HEK293 (cell line): Measurements from ENCODE around the gene MYORG.

ENCODE experiments used
- CTCF ChIA-PET: fragments of 350-600 bp; formaldehyde crosslinking; extraction: SDS; loops from one replicate; lab custom pipeline; 2021; ENCODE audit warnings: antibody characterized with exemption; lab: Yijun Ruan, JAX
- POLR2A ChIA-PET: fragments of 300-600 bp; formaldehyde crosslinking; extraction: SDS; loops from one replicate; lab custom pipeline; 2020; ENCODE audit warnings: antibody characterized with exemption, inconsistent platforms; lab: Yijun Ruan, JAX
- H3K27ac ChIP-seq: fragments of 200-500 bp; sonication (Bioruptor generic); 2 replicates; pipeline ENCODE4 v1.5.1; 2014; ENCODE audit warnings: low read depth, low read length, control low read depth, inconsistent platforms; ENCODE audit errors: extremely low read depth
- H3K36me3 ChIP-seq, 2 experiments: fragments of 200-500 bp in 1 of 2; sonication (Bioruptor generic) in 1 of 2; 1 replicate in 1 of 2; 2 replicates in 1 of 2; pipeline ENCODE4 v1.5.1; 2014 to 2017; ENCODE audit warnings: inconsistent platforms in 2 of 2, low read length in 2 of 2; ENCODE audit not compliant: control insufficient read depth in 2 of 2, insufficient read depth in 1 of 2
- H3K4me1 ChIP-seq: fragments of 200-500 bp; sonication (Bioruptor generic); 2 replicates; pipeline ENCODE4 v1.5.1; 2014; ENCODE audit warnings: mild to moderate bottlenecking, low read length, inconsistent platforms; ENCODE audit not compliant: control insufficient read depth, insufficient read depth
- H3K4me3 ChIP-seq: 2 replicates; pipeline ENCODE4 v1.5.1; 2011; ENCODE audit warnings: low read depth, mild to moderate bottlenecking, control low read depth, low read length, moderate library complexity
- H3K9me3 ChIP-seq: fragments of 200-500 bp; sonication (Bioruptor generic); 2 replicates; pipeline ENCODE4 v1.5.1; 2014; ENCODE audit warnings: low read depth, low read length, inconsistent platforms; ENCODE audit not compliant: control insufficient read depth, insufficient read depth
- EGR2 ChIP-seq: fragments of 450-650 bp; formaldehyde crosslinking; IDR thresholded peaks from 2 replicates; pipeline ENCODE4 v1.5.1; 2016; ENCODE audit warnings: low read depth, missing biosample characterization, missing genetic modification characterization
- FEZF1 ChIP-seq: fragments of 450-650 bp; formaldehyde crosslinking; IDR thresholded peaks from 2 replicates; pipeline ENCODE4 v1.5.1; 2016; ENCODE audit warnings: missing biosample characterization, missing genetic modification characterization
- GLIS1 ChIP-seq: fragments of 450-650 bp; formaldehyde crosslinking; IDR thresholded peaks from 2 replicates; pipeline ENCODE4 v1.5.1; 2016; ENCODE audit warnings: missing biosample characterization, missing genetic modification characterization
- HOXC10 ChIP-seq: sonication (generic); formaldehyde crosslinking; IDR thresholded peaks from 2 replicates; pipeline ENCODE4 v1.8.1; 2023; ENCODE audit warnings: mild to moderate bottlenecking, missing genetic modification reagents
- SCRT1 ChIP-seq: fragments of 450-650 bp; formaldehyde crosslinking; IDR thresholded peaks from 2 replicates; pipeline ENCODE4 v1.5.1; 2016; ENCODE audit warnings: missing biosample characterization, missing genetic modification characterization, borderline replicate concordance
- SCRT2 ChIP-seq: fragments of 450-650 bp; formaldehyde crosslinking; IDR thresholded peaks from 2 replicates; pipeline ENCODE4 v1.5.1; 2016; ENCODE audit warnings: missing biosample characterization, missing genetic modification characterization
- ZBTB7A ChIP-seq: fragments of 450-650 bp; formaldehyde crosslinking; IDR thresholded peaks from 2 replicates; pipeline ENCODE4 v1.5.1; 2016; ENCODE audit warnings: low read depth, missing biosample characterization, missing genetic modification characterization
- ZFHX2 ChIP-seq: fragments of 450-650 bp; formaldehyde crosslinking; conservative IDR thresholded peaks from 2 replicates; pipeline ENCODE4 v1.5.1; 2016; ENCODE audit warnings: missing biosample characterization, missing genetic modification characterization
- ZFP69B ChIP-seq: fragments of 450-650 bp; formaldehyde crosslinking; IDR thresholded peaks from 2 replicates; pipeline ENCODE4 v1.5.1; 2016; ENCODE audit warnings: missing biosample characterization, missing genetic modification characterization
- ZNF112 ChIP-seq: fragments of 450-650 bp; formaldehyde crosslinking; IDR thresholded peaks from 2 replicates; pipeline ENCODE4 v1.5.0; 2017; ENCODE audit warnings: missing biosample characterization, missing genetic modification characterization
- ZNF114 ChIP-seq: fragments of 450-650 bp; formaldehyde crosslinking; IDR thresholded peaks from 2 replicates; pipeline ENCODE4 v1.5.0; 2017; ENCODE audit warnings: missing biosample characterization, missing genetic modification characterization
- ZNF138 ChIP-seq: fragments of 450-650 bp; formaldehyde crosslinking; IDR thresholded peaks from 2 replicates; pipeline ENCODE4 v1.5.1; 2016; ENCODE audit warnings: missing biosample characterization, missing genetic modification characterization, borderline replicate concordance
- ZNF146 ChIP-seq: fragments of 450-650 bp; formaldehyde crosslinking; IDR thresholded peaks from 2 replicates; pipeline ENCODE4 v1.5.1; 2016; ENCODE audit warnings: missing biosample characterization, missing genetic modification characterization
- ZNF169 ChIP-seq: fragments of 450-650 bp; formaldehyde crosslinking; IDR thresholded peaks from 2 replicates; pipeline ENCODE4 v1.5.1; 2016; ENCODE audit warnings: missing biosample characterization, missing genetic modification characterization
- ZNF184 ChIP-seq: fragments of 450-650 bp; IDR thresholded peaks from 2 replicates; pipeline ENCODE4 v1.5.1; 2018; ENCODE audit warnings: missing biosample characterization, mild to moderate bottlenecking, missing genetic modification characterization
- ZNF202 ChIP-seq: fragments of 450-650 bp; formaldehyde crosslinking; IDR thresholded peaks from 2 replicates; pipeline ENCODE4 v1.5.1; 2016; ENCODE audit warnings: missing biosample characterization, missing genetic modification characterization, borderline replicate concordance
- ZNF266 ChIP-seq: fragments of 450-650 bp; formaldehyde crosslinking; IDR thresholded peaks from 2 replicates; pipeline ENCODE4 v1.5.1; 2016; ENCODE audit warnings: missing biosample characterization, missing genetic modification characterization, low read depth
- ZNF626 ChIP-seq: fragments of 450-650 bp; sonication (Bioruptor Pico); formaldehyde crosslinking; IDR thresholded peaks from 2 replicates; pipeline ENCODE4 v1.5.1; 2018; ENCODE audit warnings: missing biosample characterization, missing genetic modification characterization, inconsistent platforms
- ZNF658 ChIP-seq: fragments of 450-650 bp; formaldehyde crosslinking; IDR thresholded peaks from 2 replicates; pipeline ENCODE4; 2016; ENCODE audit warnings: missing biosample characterization, missing genetic modification characterization
- ZNF664 ChIP-seq: fragments of 450-650 bp; formaldehyde crosslinking; IDR thresholded peaks from 2 replicates; pipeline ENCODE4 v1.5.1; 2016; ENCODE audit warnings: missing biosample characterization, missing genetic modification characterization
- ZNF768 ChIP-seq: fragments of 450-650 bp; formaldehyde crosslinking; IDR thresholded peaks from 2 replicates; pipeline ENCODE4 v1.5.1; 2018; ENCODE audit warnings: missing biosample characterization, mild to moderate bottlenecking, missing genetic modification characterization
- ZNF837 ChIP-seq: fragments of 450-650 bp; formaldehyde crosslinking; IDR thresholded peaks from 2 replicates; pipeline ENCODE4 v1.5.1; 2016; ENCODE audit warnings: missing biosample characterization, missing genetic modification characterization
- ZXDB ChIP-seq: fragments of 450-650 bp; formaldehyde crosslinking; IDR thresholded peaks from 2 replicates; pipeline ENCODE4 v1.5.1; 2016; ENCODE audit warnings: missing biosample characterization, missing genetic modification characterization
- TF ChIP-seq, protein P1 (sequence below): fragments of 450-650 bp; formaldehyde crosslinking; IDR thresholded peaks from 2 replicates; pipeline ENCODE4 v1.5.1; 2017; ENCODE audit warnings: missing biosample characterization, missing genetic modification characterization
- TF ChIP-seq, protein P2 (sequence below): fragments of 450-650 bp; formaldehyde crosslinking; IDR thresholded peaks from 2 replicates; pipeline ENCODE4 v1.5.1; 2016; ENCODE audit warnings: missing biosample characterization, missing genetic modification characterization
- TF ChIP-seq, protein P3 (sequence below): fragments of 450-650 bp; formaldehyde crosslinking; IDR thresholded peaks from 2 replicates; pipeline ENCODE4 v1.5.1; 2017; ENCODE audit warnings: missing biosample characterization, missing genetic modification characterization

MYORG gene

DNA sequence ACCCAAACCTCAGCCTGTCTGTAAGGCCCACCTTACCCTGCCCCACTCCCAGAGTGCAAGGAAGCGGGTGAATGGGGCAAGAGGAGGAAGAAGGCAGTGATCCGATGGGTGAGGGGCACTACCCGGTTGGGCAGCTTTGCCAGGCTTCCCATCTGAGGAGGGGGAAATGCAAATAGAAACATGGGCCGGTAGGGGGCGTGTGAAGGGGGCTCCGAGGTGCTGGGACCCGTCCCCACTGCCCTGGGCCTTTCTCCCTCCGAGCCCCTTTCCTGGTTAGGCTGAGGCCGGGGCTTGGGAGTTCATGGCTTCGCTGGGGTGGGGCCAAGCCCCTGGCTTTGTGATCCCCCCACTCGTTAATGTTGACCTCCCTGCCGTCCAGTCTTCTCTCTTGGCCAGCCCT lies 23.6 kb upstream of the MYORG start:
- TF ChIP-seq, protein P1, sequence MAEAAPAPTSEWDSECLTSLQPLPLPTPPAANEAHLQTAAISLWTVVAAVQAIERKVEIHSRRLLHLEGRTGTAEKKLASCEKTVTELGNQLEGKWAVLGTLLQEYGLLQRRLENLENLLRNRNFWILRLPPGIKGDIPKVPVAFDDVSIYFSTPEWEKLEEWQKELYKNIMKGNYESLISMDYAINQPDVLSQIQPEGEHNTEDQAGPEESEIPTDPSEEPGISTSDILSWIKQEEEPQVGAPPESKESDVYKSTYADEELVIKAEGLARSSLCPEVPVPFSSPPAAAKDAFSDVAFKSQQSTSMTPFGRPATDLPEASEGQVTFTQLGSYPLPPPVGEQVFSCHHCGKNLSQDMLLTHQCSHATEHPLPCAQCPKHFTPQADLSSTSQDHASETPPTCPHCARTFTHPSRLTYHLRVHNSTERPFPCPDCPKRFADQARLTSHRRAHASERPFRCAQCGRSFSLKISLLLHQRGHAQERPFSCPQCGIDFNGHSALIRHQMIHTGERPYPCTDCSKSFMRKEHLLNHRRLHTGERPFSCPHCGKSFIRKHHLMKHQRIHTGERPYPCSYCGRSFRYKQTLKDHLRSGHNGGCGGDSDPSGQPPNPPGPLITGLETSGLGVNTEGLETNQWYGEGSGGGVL (tag by site-specific recombination) = no peak
- no peak for TF ChIP-seq FEZF1 (tag by site-specific recombination)
- TF ChIP-seq ZXDB (tag by site-specific recombination) = no peak
- TF ChIP-seq, protein P2, sequence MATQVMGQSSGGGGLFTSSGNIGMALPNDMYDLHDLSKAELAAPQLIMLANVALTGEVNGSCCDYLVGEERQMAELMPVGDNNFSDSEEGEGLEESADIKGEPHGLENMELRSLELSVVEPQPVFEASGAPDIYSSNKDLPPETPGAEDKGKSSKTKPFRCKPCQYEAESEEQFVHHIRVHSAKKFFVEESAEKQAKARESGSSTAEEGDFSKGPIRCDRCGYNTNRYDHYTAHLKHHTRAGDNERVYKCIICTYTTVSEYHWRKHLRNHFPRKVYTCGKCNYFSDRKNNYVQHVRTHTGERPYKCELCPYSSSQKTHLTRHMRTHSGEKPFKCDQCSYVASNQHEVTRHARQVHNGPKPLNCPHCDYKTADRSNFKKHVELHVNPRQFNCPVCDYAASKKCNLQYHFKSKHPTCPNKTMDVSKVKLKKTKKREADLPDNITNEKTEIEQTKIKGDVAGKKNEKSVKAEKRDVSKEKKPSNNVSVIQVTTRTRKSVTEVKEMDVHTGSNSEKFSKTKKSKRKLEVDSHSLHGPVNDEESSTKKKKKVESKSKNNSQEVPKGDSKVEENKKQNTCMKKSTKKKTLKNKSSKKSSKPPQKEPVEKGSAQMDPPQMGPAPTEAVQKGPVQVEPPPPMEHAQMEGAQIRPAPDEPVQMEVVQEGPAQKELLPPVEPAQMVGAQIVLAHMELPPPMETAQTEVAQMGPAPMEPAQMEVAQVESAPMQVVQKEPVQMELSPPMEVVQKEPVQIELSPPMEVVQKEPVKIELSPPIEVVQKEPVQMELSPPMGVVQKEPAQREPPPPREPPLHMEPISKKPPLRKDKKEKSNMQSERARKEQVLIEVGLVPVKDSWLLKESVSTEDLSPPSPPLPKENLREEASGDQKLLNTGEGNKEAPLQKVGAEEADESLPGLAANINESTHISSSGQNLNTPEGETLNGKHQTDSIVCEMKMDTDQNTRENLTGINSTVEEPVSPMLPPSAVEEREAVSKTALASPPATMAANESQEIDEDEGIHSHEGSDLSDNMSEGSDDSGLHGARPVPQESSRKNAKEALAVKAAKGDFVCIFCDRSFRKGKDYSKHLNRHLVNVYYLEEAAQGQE (tag by site-specific recombination) = no peak
- TF ChIP-seq GLIS1 = no peak
- no peak for TF ChIP-seq ZNF768 (tag by site-specific recombination)
- no peak for TF ChIP-seq ZNF184
- no peak for TF ChIP-seq ZNF837
- no peak for TF ChIP-seq ZNF626 (tag by site-specific recombination)
- no peak for TF ChIP-seq ZNF169 (tag by site-specific recombination)
- TF ChIP-seq, protein P3, sequence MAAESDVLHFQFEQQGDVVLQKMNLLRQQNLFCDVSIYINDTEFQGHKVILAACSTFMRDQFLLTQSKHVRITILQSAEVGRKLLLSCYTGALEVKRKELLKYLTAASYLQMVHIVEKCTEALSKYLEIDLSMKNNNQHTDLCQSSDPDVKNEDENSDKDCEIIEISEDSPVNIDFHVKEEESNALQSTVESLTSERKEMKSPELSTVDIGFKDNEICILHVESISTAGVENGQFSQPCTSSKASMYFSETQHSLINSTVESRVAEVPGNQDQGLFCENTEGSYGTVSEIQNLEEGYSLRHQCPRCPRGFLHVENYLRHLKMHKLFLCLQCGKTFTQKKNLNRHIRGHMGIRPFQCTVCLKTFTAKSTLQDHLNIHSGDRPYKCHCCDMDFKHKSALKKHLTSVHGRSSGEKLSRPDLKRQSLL (tag by site-specific recombination) = no peak
- no peak for TF ChIP-seq ZNF658 (tag by site-specific recombination)
- TF ChIP-seq ZNF112 (tag by site-specific recombination) = no peak
- no peak for TF ChIP-seq SCRT2 (tag by site-specific recombination)
- no peak for TF ChIP-seq ZNF114 (tag by site-specific recombination)
- TF ChIP-seq ZFP69B = no peak
- no peak for TF ChIP-seq HOXC10
- TF ChIP-seq SCRT1 (tag by site-specific recombination) = no peak
- TF ChIP-seq, all 188 proteins: peak for 0
- Histone ChIP-seq H3K36me3 (peaks cover 4 to 68% of the 10 kb centered on the region in 2 experiments; a peak in 2 of 3 replicates), H3K9me3 (no peaks in the 10 kb centered on the region), H3K4me1 (no peaks in the 10 kb centered on the region), H3K4me3 (no peak overlapping the region), H3K27ac (no peak overlapping the region)
- ChIA-PET POLR2A (no interaction called here), CTCF (interaction anchor here (0.8 kb wide), 1 partner anchor 234 kb away, joined by 3 read pairs; no protein-coding TSS in a partner anchor)

DNA sequence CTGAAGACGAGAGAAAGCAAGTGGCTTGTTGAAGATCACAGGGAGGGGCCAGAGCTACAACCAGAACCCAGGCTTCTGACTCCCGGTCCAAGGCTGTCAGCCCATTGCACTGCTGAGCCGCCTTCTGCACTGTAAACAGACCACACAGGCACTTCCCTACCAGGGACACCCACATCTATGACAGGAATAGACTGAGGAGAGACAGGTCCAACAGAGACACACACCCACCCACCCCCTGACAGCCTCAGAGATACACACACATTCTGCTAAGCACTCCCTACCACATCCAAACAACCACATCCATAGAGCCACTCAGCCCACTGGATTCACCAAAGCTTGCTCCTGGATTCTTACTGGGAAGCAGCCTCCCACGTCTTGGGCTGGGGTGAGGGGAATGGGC lies 23.0 kb upstream of the MYORG start:
- no peaks in the 10 kb centered on the region for H3K4me1 ChIP-seq
- H3K9me3 ChIP-seq = no peaks in the 10 kb centered on the region
- peak; percentile 76 for TF ChIP-seq ZFHX2 (tag by site-specific recombination)
- TF ChIP-seq ZNF768 (tag by site-specific recombination) = no peak
- TF ChIP-seq ZNF202 = no peak
- peak; percentile 93 for TF ChIP-seq EGR2 (tag by site-specific recombination)
- no peak for TF ChIP-seq ZNF138 (tag by site-specific recombination)
- TF ChIP-seq ZNF664 (tag by site-specific recombination) = no peak
- no peak for TF ChIP-seq ZNF146 (tag by site-specific recombination)
- no peak for TF ChIP-seq ZBTB7A (tag by site-specific recombination)
- TF ChIP-seq ZNF266 (tag by site-specific recombination) = no peak
- H3K4me3 ChIP-seq = no peak overlapping the region
- H3K36me3 ChIP-seq = peaks cover 4 to 64% of the 10 kb centered on the region in 2 experiments; a peak in 2 of 3 replicates
- ChIA-PET CTCF (no interaction called here), POLR2A (no interaction called here)
- no peak overlapping the region for H3K27ac ChIP-seq
